HG03439 (cell line): Measurements from ENCODE around the gene ASAP2.
"Not testable (repeated sequence)": the region's sequence is repeated elsewhere in the genome, so short reads cannot be mapped to it uniquely, and the experiment has no call there.

Source experiments
- ATAC-seq: cut with Tn5 transposase; IDR thresholded peaks from one replicate; pipeline ENCODE4 v1.9.1; 2021; ENCODE audit warnings: mild to moderate bottlenecking, moderate library complexity; ENCODE audit not compliant: unreplicated experiment

ASAP2 gene

DNA sequence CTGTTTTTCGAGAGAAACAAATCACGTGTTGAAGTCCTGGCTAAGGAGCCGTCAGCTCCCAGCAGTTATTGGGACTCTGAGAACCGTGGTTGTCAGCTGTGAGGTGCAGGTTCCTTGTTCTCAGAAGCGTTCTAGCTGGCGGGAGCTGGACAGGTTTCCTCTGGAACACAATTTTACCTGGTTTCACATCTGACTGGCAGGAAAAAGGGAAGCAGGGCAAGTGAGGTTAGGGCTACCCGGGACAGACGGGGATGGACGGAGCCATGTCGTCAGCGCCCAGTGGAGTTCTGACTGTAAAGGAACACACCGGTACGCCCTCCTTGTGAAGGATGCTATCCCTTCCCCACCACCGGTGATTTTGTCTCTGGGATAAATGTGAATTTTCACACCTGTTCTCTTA is 190.6 kb downstream of the ASAP2 start:
- ATAC-seq: no peak

GRCh38 chr2:9398251-9398650 is 191.6 kb downstream of the ASAP2 start:
- not testable (repeated sequence) for ATAC-seq

- no peak for ATAC-seq
Measured at GRCh38 chr2:9398881-9399780, 192.5 kb downstream of the ASAP2 start.

GRCh38 chr2:9400268-9401058 is 193.9 kb downstream of the ASAP2 start:
- ATAC-seq: no peak

- no peak for ATAC-seq
Measured at GRCh38 chr2:9401059-9401547, 194.5 kb downstream of the ASAP2 start.

DNA sequence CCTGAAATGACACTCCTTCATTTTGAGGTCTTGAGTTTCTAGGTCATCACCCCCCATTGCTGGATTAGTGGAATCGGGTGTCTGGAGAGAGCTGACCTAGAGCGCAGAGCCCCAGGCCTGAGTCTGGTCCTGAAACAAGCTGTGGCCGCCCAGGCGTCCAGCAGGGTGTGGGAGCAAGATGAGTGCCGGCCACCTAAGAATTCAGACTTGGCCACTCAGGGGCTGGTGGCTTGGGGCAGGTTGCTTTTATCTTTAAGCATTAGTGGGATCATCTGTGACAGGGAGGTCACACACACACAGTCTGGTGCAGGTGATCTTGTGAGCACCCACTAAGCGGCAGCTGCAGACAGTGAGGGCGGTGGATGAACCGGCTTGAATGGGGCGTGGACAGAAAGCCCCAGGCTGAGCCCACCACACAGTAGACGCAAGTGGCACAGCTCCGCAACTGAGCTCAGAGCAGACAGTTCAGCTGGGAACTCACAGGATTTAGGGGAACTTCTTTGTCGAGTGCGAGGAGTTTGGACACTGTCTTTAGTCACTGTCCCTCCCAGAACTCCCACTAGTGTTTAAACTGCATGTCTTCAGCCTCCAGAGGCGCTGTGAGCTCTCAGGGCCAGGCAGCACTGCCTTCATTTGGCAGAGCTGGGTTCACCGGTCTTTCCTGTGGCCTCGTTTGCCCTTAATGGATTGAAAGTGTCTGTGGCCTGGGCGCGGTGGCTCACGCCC is 195.2 kb downstream of the ASAP2 start:
- ATAC-seq: no peak

DNA sequence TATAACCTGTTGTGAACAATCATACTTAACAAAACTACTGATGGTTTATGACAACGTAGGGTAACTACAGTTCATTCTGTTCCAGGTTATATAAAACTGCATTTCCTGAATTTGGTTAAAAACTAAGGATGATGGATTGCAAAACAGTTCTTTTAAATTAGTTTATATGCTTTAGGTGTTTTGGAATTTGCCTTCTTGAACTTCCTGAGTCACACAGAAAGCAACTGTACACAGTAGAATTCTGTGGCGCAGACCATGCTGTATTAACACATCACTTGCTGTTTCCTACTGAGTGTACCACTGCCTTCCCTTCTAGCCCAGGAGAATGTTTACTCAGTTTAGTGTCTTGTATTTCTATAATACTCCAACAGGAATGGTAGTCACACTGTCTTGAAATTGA is 197.3 kb downstream of the ASAP2 start:
- ATAC-seq: no peak

DNA sequence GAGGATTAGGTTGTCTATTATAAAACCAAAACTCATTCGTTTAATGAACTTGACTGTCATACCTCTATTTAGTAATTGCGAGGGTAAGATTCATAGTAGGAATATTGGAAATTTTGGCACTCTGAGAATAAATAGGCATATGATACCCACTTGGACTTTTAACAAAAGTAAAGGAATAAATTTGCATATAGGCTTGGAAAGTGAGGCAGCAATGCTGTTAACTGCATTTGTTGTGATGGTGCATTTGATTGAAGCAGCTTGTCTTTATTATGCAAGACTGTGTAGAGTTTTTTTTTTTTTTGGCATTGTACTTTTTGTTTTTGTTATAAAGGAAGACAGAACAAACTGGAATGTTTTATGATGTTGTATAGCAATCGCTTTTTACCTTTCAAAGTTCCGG is 197.8 kb downstream of the ASAP2 start:
- ATAC-seq: no peak

- ATAC-seq: no peak
Measured at GRCh38 chr2:9405636-9406035, 199.0 kb downstream of the ASAP2 start.

GRCh38 chr2:9406529-9407362 is 200.1 kb downstream of the ASAP2 start:
- no peak for ATAC-seq

DNA sequence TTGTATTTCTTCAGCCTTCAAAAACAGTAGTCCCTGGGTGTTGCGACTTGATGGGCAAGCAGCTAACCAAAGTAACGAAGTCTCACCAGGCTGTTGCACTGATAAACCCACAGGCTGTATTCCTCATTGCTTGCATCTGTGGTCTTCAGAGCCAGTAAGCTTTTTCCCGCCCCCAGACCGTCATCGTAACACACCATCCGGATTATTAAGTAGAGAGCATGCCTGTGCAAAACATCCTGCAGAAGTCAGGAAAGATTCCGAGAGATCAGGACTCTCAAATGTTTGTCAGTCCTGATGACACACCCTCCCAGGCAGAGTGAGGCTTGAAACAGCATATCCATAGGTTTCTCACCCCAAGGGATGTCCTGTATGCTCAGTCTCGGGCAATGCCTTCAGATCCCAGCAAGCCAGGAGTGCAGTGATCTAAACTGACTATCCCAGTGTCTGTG is 200.8 kb downstream of the ASAP2 start:
- no peak for ATAC-seq

- no peak for ATAC-seq
Measured at GRCh38 chr2:9408641-9409151, 202.1 kb downstream of the ASAP2 start.

GRCh38 chr2:9410108-9410507 is 203.5 kb downstream of the ASAP2 start:
- ATAC-seq: no peak

GRCh38 chr2:9412781-9413180 is 206.2 kb downstream of the ASAP2 start:
- no peak for ATAC-seq

GRCh38 chr2:9415516-9416169 is 209.0 kb downstream of the ASAP2 start:
- ATAC-seq: no peak

GRCh38 chr2:9416267-9416961 is 209.8 kb downstream of the ASAP2 start:
- no peak for ATAC-seq

GRCh38 chr2:9416962-9417316 is 210.3 kb downstream of the ASAP2 start:
- no peak for ATAC-seq

DNA sequence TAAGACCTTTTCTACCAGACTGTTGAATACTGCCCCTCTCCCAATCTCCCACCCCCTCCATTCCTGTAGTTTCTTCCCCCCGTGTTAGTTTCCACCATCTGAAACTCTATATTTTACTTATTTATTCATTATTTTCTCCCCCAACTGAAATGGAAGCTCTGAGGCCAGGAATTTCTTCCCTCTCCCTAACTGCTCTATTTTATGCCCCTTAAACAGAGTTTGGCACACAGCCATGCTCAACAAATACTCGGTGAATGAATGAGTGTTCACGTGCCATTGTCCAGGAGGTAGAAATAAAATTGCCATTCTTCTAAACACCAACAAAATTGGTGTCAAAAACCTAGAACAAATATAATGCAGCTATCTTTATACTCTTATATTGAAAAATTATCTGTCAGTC is 211.1 kb downstream of the ASAP2 start:
- no peak for ATAC-seq

GRCh38 chr2:9418746-9419145 is 212.1 kb downstream of the ASAP2 start:
- ATAC-seq: no peak
